H7 (cell line): ENCODE results near the gene MUL1. TPM values are rescaled to one million over a fixed set of nuclear protein-coding genes. Genes with fewer than 3 reads are reported as not detected.

ENCODE experiments used
- total RNA-seq: library from RNA; depleted of rRNA; stranded (reverse); fragments of >200 nt; shearing (Covaris generic); gene quantifications from 2 replicates; pipeline ENCODE4 v1.2.3, GENCODE V29; 2014; rRNA removed

Gene MUL1
- total RNA-seq, 1 experiment from 2014 or later: 32.6 TPM

Other genes with a start within 250 kb of the MUL1 start
- gene VWA5B1, start 217.3 kb downstream of the MUL1 start, total RNA-seq: 0.10 and 0.26 TPM in 2 replicates
- gene CAMK2N1, start 21.9 kb downstream of the MUL1 start, total RNA-seq: 0.92 and 1.5 TPM in 2 replicates
- 4.1 and 6.1 TPM in 2 replicates for gene FAM43B, start 44.4 kb upstream of the MUL1 start, total RNA-seq
- 37.1 and 39.4 TPM in 2 replicates for gene CDA, start 80.9 kb upstream of the MUL1 start, total RNA-seq
- gene PINK1, start 125.3 kb upstream of the MUL1 start, total RNA-seq: 158 and 161 TPM in 2 replicates
- 554 and 563 TPM in 2 replicates for gene DDOST, start 153.2 kb upstream of the MUL1 start, total RNA-seq
- 3.5 and 10.1 TPM in 2 replicates for gene KIF17, start 209.9 kb upstream of the MUL1 start, total RNA-seq
- gene SH2D5, start 224.6 kb upstream of the MUL1 start, total RNA-seq: 8.3 and 9.0 TPM in 2 replicates